GM18505 (cell line): ENCODE data around the gene RAB23.

Source experiments
- ATAC-seq: cut with Tn5 transposase; IDR thresholded peaks from one replicate; pipeline ENCODE4 v1.9.1; 2021; ENCODE audit not compliant: unreplicated experiment
- POLR2A ChIP-seq: IDR thresholded peaks from 4 replicates; pipeline ENCODE4 v1.6.1; 2011; ENCODE audit warnings: borderline replicate concordance; ENCODE audit not compliant: insufficient read depth, insufficient read length; ENCODE audit errors: extremely low read depth

RAB23 gene

GRCh38 chr6:57183336-57183735 lies 38.8 kb downstream of the RAB23 start:
- TF ChIP-seq POLR2A: no peak

GRCh38 chr6:57182017-57182432 lies 40.1 kb downstream of the RAB23 start:
- ATAC-seq: no peak
- no peak for TF ChIP-seq POLR2A

More at GRCh38 chr6:57183336-57183735, 38.8 kb downstream of the RAB23 start:
- ATAC-seq: no peak

GRCh38 chr6:57180596-57180995 lies 41.5 kb downstream of the RAB23 start:
- TF ChIP-seq POLR2A: no peak
- ATAC-seq: no peak

- no peak for TF ChIP-seq POLR2A
- no peak for ATAC-seq
These were observed 44.4 kb downstream of the RAB23 start for GRCh38 chr6:57177545-57178265.

- TF ChIP-seq POLR2A: no peak
- ATAC-seq: no peak
These were observed 47.6 kb downstream of the RAB23 start for GRCh38 chr6:57174511-57174907.

GRCh38 chr6:57173886-57174510 lies 48.1 kb downstream of the RAB23 start:
- TF ChIP-seq POLR2A: no peak
- no peak for ATAC-seq

- no peak for ATAC-seq
- TF ChIP-seq POLR2A: no peak
These were observed 48.8 kb downstream of the RAB23 start for GRCh38 chr6:57173056-57173885.

- ATAC-seq: peak; percentile 88
- TF ChIP-seq POLR2A: peak; percentile 94
These were observed 49.7 kb downstream of the RAB23 start, which contains the start of gene BAG2 for GRCh38 chr6:57172136-57173055. Gene BAG2 (plus strand): TSS chr6:57172326. CDS start chr6:57172698, 372 bp downstream.

- no peak for TF ChIP-seq POLR2A
- no peak for ATAC-seq
These were observed 57.0 kb downstream of the RAB23 start for GRCh38 chr6:57165080-57165479.

- no peak for TF ChIP-seq POLR2A
- no peak for ATAC-seq
These were observed 58.2 kb downstream of the RAB23 start for GRCh38 chr6:57163956-57164355.

- no peak for TF ChIP-seq POLR2A
- ATAC-seq: no peak
These were observed 59.6 kb downstream of the RAB23 start for GRCh38 chr6:57162516-57162915.

GRCh38 chr6:57162028-57162427 lies 60.1 kb downstream of the RAB23 start:
- TF ChIP-seq POLR2A: no peak
- no peak for ATAC-seq
